Activated CD4-positive, alpha-beta T cell treated with anti-CD3 and anti-CD28 coated beads, Interleukin-2, amount 10 ng/mL, durations not matched to agents 7 days and 5 days (primary cell): Measurements from ENCODE around the gene LAMA2. TPM values are rescaled to one million over a fixed set of nuclear protein-coding genes. Genes with fewer than 3 reads are reported as not detected.

Experiments
- CTCF ChIA-PET: fragments of 350-600 bp; sonication (Branson Sonifier 250); formaldehyde crosslinking; loops from one replicate; lab custom pipeline; 2021; ENCODE audit warnings: antibody characterized with exemption; lab: Charles Lee
- POLR2A ChIA-PET: fragments of 350-600 bp; sonication (Branson Sonifier 250); formaldehyde crosslinking; loops from one replicate; lab custom pipeline; 2021; ENCODE audit warnings: antibody characterized with exemption; lab: Charles Lee
- DNase-seq: peaks from one replicate; pipeline ENCODE4 v3.0.0-alpha.2; 2020
- H3K27ac Mint-ChIP-seq: one replicate; pipeline ENCODE4 v1.8.0; 2021; ENCODE audit warnings: mild to moderate bottlenecking, moderate library complexity, mixed read lengths
- H3K27me3 Mint-ChIP-seq: one replicate; pipeline ENCODE4 v1.8.0; 2021; ENCODE audit warnings: mixed read lengths
- H3K36me3 Mint-ChIP-seq: one replicate; pipeline ENCODE4 v1.8.0; 2021; ENCODE audit warnings: low read depth, mixed read lengths
- H3K4me1 Mint-ChIP-seq: one replicate; pipeline ENCODE4 v1.8.0; 2021; ENCODE audit warnings: mixed read lengths
- H3K4me3 Mint-ChIP-seq: one replicate; pipeline ENCODE4 v1.8.0; 2021; ENCODE audit warnings: mild to moderate bottlenecking, moderate library complexity, mixed read lengths
- H3K9me3 Mint-ChIP-seq: one replicate; pipeline ENCODE4 v1.8.0; 2021; ENCODE audit warnings: mixed read lengths
- total RNA-seq, 2 experiments: library from RNA; stranded (reverse); gene quantifications; one replicate each; pipeline ENCODE4 v1.2.3, GENCODE V29; 2021

The LAMA2 gene
- total RNA-seq, 2 experiments from 2014 or later: 0.02 to 0.05 TPM

DNA sequence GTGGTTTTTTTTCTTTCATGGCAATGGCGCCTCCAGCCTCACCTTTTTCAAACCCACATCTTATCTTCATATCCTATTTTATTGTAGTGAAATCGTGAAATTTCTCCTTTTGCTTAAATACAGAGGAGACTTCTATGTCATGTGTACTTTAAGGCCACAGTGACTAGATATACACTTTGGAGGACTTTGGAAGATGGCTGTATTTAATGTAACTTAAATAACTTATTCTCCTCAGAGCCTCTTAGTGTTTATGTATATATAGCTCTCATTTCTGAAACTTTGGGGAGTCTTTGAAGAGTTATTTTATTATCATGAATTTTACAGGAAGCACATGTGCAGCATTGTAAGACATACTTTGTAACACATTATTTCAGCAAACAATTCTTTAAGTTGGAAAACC, 968 bp downstream of the LAMA2 start:
- CTCF ChIA-PET: no interaction called here
- no peaks in the 10 kb centered on the region for H3K9me3 Mint-ChIP-seq

DNA sequence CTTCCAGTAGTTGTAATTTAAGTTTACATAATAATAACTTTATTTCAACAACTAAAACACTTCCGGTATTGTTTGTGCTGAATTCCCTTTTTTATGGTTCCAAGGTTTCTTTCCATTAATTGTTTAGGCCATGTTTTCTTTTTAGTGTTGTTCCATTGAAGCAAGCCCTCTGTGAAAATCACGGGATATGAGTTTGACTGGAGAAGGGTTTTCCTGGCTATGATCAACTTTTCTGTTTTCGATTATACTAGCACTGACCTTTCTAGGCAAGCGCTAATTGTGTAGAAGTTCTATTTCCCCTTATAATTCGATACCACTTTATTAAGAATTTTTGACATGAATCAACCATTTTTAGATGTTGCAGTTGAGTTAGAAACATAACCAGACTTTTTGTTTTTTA, 2.4 kb downstream of the LAMA2 start:
- Mint-ChIP-seq H3K9me3 (no peaks in the 10 kb centered on the region), H3K27ac (no peak overlapping the region), H3K4me3 (no peak overlapping the region), H3K4me1 (no peaks in the 10 kb centered on the region), H3K36me3 (no peaks in the 10 kb centered on the region), H3K27me3 (peaks cover 23% of the 10 kb centered on the region)
- ChIA-PET POLR2A (no interaction called here), CTCF (no interaction called here)
- DNase-seq: no peak

More for the DNA sequence above, 968 bp downstream of the LAMA2 start:
- H3K27ac Mint-ChIP-seq: no peak overlapping the region
- no peaks in the 10 kb centered on the region for H3K36me3 Mint-ChIP-seq
- H3K4me1 Mint-ChIP-seq: no peaks in the 10 kb centered on the region
- no peak overlapping the region for H3K4me3 Mint-ChIP-seq
- POLR2A ChIA-PET: no interaction called here
- DNase-seq: no peak
- H3K27me3 Mint-ChIP-seq: peaks cover 23% of the 10 kb centered on the region

DNA sequence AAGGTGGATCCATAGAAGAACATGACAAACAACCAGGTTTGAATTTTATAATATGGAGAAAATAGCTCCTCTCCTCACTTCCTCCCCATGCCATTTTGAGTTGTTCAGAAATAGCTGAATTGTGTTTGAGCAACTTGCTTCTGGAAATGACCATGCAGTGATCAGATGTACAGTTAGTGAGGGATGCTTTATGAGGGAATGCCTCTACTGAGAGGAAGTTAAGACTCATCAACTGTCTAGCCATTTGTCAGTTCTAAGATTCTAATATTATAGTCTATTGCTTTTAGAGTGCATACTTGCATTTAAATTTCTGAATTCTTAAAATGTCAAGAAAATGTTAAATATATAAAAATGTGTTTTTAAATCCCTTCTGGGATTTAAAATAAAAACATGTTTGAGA, 3.8 kb downstream of the LAMA2 start:
- POLR2A ChIA-PET: no interaction called here
- Mint-ChIP-seq H3K4me3 (no peak overlapping the region), H3K4me1 (no peaks in the 10 kb centered on the region), H3K27me3 (peaks cover 23% of the 10 kb centered on the region), H3K36me3 (no peaks in the 10 kb centered on the region), H3K9me3 (no peaks in the 10 kb centered on the region), H3K27ac (no peak overlapping the region)
- CTCF ChIA-PET: no interaction called here
- DNase-seq: no peak

DNA sequence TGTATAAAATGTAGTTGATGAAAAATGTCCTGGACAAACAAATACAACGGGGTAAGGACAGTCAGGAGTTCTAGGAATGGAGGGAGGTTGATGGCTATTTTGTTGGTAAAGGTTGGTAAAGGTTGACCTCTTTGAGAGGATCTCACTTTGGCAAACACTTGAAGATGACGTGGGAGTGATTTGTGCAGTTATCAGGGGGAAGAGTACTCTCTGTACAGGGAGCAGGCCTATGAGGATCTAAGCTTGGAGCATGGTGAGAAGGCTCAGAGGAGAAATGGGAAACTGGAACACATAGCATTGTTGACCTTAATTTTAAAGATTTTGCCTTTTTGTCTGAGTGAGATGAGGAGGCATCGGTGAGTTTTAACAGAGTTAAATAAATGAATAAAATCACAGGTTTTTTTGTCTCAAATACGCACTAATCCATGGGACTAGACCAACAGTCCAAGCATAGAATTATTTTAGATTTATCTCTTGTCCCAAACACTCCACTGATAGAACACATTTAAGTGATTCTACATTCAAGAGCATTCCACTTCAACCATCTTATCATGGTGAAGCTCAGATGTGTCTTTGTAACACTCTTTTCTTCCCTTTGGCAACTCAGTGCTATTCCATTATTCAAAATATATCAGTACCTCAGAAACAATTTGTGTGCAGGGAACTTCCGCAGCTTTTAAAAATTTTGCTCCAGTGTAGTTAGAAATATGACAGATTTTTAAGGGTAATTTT, 5.7 kb downstream of the LAMA2 start:
- Mint-ChIP-seq H3K27ac (no peak overlapping the region), H3K4me1 (no peaks in the 10 kb centered on the region), H3K36me3 (no peaks in the 10 kb centered on the region), H3K4me3 (no peak overlapping the region), H3K9me3 (no peaks in the 10 kb centered on the region), H3K27me3 (peaks cover 10% of the 10 kb centered on the region)
- POLR2A ChIA-PET: no interaction called here
- no peak for DNase-seq
- CTCF ChIA-PET: no interaction called here

DNA sequence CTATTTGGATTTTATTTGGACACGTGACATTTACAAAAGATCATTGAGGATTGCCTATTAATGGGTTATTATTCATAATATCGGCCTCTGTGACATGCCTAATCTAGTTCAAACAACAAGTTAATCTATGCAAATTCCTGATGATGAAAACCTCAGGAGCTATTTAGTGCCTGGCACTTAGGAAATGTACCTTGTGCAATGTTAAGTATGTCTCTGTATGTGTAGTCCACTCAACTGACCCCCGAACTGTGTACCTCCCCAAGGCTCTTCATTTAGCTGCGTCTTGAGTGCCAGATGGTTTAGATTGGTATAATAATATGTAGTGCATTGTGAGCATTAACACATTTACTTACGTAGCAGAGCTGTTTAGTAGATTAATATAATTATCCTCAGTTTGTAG, 6.9 kb downstream of the LAMA2 start:
- POLR2A ChIA-PET: no interaction called here
- Mint-ChIP-seq H3K4me1 (no peaks in the 10 kb centered on the region), H3K27ac (no peak overlapping the region), H3K9me3 (no peaks in the 10 kb centered on the region), H3K36me3 (no peaks in the 10 kb centered on the region), H3K4me3 (no peak overlapping the region), H3K27me3 (peaks cover 4% of the 10 kb centered on the region)
- no peak for DNase-seq
- CTCF ChIA-PET: no interaction called here

DNA sequence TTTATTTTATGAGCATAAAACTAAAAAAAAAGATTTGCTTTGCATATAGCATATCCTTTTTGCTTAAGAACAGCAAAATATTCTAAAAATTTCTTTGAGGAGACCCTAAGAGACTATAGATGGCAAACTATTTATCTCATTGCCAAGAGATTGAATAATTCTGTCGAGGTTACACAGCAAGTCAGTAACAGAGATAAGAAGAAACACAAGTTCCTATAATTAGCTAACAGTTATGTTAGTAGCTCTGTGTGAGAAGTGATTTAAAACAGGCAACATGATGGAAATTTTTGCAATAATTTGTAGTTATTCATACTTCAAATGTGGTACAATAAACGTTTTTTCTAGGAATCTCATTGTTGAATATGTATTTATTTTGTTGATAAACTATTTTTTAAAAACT, 9.1 kb downstream of the LAMA2 start:
- Mint-ChIP-seq H3K27ac (no peak overlapping the region), H3K27me3 (peaks cover 3% of the 10 kb centered on the region), H3K4me3 (no peak overlapping the region), H3K9me3 (no peaks in the 10 kb centered on the region), H3K4me1 (no peaks in the 10 kb centered on the region), H3K36me3 (no peaks in the 10 kb centered on the region)
- CTCF ChIA-PET: no interaction called here
- no peak for DNase-seq
- POLR2A ChIA-PET: no interaction called here

DNA sequence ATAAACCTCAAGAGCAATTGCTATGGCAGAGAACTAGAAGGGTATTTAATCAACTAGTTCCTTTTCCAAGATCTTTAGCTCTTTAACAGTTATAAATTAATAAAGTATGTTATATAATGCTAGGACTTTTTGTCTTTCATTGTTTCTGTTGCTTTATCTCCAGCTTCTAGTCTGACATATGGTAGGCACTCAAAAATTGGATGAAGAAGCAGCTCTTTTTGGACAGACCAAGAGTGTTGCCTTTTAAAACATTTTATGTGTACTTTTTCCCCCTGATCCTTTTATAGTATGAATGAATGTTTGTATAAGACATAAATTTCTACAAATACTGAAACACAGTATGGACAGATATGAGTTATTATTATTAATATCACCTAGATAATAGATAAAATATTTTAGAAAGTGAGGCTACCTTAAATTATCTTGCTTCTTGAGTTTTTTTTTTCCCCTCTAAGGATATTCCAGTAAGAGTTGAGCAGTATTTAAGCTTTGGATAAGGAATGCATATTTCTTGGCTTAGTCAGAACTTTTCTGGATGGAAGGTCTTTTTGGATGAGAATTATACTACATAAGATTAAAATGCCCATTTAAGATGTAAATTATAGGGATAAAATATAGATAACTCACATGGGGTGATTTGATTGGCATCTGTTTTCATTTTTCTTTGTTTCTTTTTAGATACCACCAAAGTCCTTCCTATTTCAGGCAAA, 16.6 kb downstream of the LAMA2 start:
- ChIA-PET POLR2A (no interaction called here), CTCF (no interaction called here)
- Mint-ChIP-seq H3K36me3 (no peaks in the 10 kb centered on the region), H3K27ac (no peak overlapping the region), H3K4me3 (no peak overlapping the region), H3K27me3 (no peaks in the 10 kb centered on the region), H3K4me1 (no peaks in the 10 kb centered on the region), H3K9me3 (no peaks in the 10 kb centered on the region)
- no peak for DNase-seq

DNA sequence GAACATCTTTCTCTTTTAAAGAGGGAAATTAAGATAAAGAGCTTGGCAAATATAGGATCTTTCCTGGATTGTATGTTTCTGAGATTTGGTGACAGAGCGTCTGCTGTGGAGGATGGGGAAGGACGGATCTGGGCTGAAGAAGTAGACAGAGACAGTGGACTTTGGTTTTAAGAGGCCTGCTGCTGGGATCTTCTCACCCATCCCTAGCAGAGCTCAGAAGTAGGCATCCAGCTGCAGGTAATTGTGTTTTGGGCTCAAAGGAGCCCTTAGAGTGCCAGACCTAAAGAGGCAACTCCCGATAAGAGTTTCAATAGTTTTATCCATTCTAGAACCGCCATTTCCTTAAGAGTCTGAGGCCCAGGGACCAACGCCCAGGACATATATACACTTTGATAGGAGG, 20.8 kb downstream of the LAMA2 start:
- Mint-ChIP-seq H3K27ac (no peak overlapping the region), H3K36me3 (no peaks in the 10 kb centered on the region), H3K9me3 (no peaks in the 10 kb centered on the region), H3K4me1 (no peaks in the 10 kb centered on the region), H3K4me3 (no peak overlapping the region), H3K27me3 (no peaks in the 10 kb centered on the region)
- no peak for DNase-seq
- CTCF ChIA-PET: no interaction called here
- POLR2A ChIA-PET: no interaction called here

DNA sequence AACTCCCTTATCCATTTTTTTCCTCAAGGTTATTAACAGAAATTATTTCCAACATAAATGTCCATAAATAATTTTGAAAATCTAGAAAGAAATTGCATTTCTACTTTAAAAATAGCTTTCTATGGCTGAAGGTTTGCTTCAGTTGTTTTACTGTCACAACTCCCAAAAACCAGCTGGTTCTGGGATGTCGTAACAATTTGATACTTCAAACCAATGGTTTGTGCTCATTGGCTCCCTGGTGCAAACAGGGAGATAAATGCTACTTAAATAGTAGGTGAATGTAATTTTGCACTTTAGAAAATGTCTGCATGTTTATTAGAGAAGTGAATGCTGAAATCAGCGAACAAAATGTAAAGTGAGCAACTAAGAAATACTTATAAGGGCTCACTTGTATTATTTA, 31.1 kb downstream of the LAMA2 start:
- POLR2A ChIA-PET: no interaction called here
- Mint-ChIP-seq H3K27me3 (no peaks in the 10 kb centered on the region), H3K27ac (no peak overlapping the region), H3K36me3 (no peaks in the 10 kb centered on the region), H3K4me3 (no peak overlapping the region), H3K4me1 (no peaks in the 10 kb centered on the region), H3K9me3 (no peaks in the 10 kb centered on the region)
- DNase-seq: no peak
- CTCF ChIA-PET: interaction anchor here (0.6 kb wide), 1 partner anchor 36 kb away, joined by 4 read pairs; no protein-coding TSS in a partner anchor

DNA sequence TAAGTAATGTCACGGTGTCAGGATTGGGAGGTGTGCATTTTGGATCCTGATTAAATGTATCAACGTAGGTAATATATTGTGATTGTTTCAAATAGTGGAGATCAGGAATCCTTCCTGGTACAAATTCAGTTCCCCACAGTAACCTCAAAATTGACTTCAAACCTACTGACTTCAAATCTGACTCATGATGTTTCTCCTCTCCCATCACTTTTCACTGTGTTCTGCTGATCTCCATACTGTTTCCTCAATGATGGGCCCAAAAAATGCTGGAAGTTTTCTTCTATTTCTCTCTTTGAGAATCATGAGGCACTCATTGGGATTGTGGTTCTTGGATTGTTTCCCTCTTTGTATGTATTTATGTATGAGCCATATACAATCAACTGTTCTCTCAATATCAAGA, 35.9 kb downstream of the LAMA2 start:
- Mint-ChIP-seq H3K9me3 (no peaks in the 10 kb centered on the region), H3K4me1 (no peaks in the 10 kb centered on the region), H3K4me3 (no peak overlapping the region), H3K27ac (no peak overlapping the region), H3K27me3 (no peaks in the 10 kb centered on the region), H3K36me3 (no peaks in the 10 kb centered on the region)
- ChIA-PET POLR2A (interaction anchor here (0.6 kb wide), 1 partner anchor 97 kb away, joined by 4 read pairs; no protein-coding TSS in a partner anchor), CTCF (no interaction called here)
- no peak for DNase-seq

DNA sequence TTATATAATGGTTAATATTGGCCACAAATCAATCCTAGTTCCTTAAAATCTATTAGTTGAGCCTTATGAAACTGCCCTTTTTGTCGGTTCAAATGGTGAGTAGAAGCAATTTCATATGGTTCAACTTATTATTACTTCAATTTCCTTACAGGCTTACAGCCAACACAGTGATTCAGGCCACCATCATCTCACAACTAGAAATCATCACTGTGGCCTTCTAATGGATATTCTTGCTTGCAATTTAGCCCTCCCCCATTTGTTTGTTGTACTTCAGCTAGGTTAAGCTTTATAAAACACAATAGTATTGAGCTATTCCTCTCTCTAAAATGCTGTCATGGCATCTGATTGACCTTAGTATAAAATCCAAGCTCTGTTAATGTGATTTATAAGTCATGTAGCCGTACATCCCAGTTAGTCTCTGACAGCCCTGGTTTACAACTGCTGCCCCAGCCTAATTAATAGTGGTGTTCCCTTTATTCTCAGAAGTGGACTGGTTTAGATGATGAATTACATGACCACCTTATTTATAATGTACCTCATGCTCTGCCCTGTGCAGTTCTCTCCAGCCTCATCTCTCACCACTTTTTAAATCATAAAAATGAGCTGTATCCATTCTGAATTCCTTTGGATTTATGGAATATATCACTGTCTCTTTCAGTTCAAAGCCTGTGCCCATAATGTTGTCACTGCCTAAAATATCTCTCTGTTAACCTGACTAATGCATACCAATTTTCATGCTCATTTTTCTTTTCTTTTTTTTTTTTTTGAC, 36.7 kb downstream of the LAMA2 start:
- Mint-ChIP-seq H3K36me3 (no peaks in the 10 kb centered on the region), H3K4me3 (no peak overlapping the region), H3K27ac (no peak overlapping the region), H3K27me3 (no peaks in the 10 kb centered on the region), H3K4me1 (no peaks in the 10 kb centered on the region), H3K9me3 (no peaks in the 10 kb centered on the region)
- CTCF ChIA-PET: no interaction called here
- POLR2A ChIA-PET: interaction anchor here (0.6 kb wide), 1 partner anchor 97 kb away, joined by 4 read pairs; no protein-coding TSS in a partner anchor
- no peak for DNase-seq

DNA sequence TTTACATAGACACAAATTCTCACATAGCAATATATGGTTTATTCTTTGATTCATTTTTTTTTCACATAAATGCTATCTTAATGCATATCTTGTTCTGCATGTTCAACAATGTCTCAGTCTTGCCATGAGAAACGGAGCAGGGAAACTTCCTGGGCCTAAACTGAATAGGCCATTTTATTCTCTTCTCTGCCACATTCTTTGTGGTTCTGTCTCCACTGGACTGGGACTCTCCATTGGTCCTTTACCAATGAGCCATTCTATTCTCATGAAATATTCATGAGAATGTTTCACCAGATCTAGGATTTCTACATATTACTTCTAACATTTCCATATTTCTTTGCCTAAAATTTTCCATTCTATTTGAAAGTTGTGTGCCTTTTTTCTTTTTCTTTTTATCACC, 42.8 kb downstream of the LAMA2 start:
- POLR2A ChIA-PET: no interaction called here
- peaks cover 6% of the 10 kb centered on the region for H3K27me3 Mint-ChIP-seq

DNA sequence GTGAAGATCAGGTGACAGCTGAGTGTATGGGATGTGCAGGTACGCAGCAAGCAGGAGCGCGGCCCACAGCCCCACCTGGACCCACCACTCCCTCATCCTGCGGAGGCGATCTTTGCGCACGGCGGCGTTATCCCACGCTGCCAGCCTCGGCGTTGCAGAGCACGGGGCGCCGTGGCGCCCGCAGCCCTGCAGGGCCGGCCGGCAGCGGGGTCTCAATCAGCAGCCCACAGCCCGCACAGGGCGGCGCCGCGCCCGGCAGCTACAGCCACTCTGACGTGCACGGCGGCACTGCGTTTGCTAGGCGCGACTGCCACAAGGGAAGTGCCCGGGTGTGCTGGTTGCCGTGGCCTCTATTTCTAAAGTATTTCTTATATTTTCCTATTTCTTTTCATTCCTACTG, 46.9 kb downstream of the LAMA2 start:
- Mint-ChIP-seq H3K27ac (no peak overlapping the region), H3K9me3 (no peaks in the 10 kb centered on the region), H3K27me3 (peaks cover 7% of the 10 kb centered on the region), H3K36me3 (no peaks in the 10 kb centered on the region), H3K4me1 (no peaks in the 10 kb centered on the region), H3K4me3 (no peak overlapping the region)
- DNase-seq: no peak
- CTCF ChIA-PET: no interaction called here
- POLR2A ChIA-PET: no interaction called here

More for the DNA sequence above, 42.8 kb downstream of the LAMA2 start:
- no peaks in the 10 kb centered on the region for H3K36me3 Mint-ChIP-seq
- no peak for DNase-seq
- H3K27ac Mint-ChIP-seq: no peak overlapping the region
- CTCF ChIA-PET: no interaction called here
- no peaks in the 10 kb centered on the region for H3K4me1 Mint-ChIP-seq
- H3K9me3 Mint-ChIP-seq: no peaks in the 10 kb centered on the region
- no peak overlapping the region for H3K4me3 Mint-ChIP-seq
